NOMO-1 treated with dmso at 0.1 percent for 144 hours (cell line): ENCODE data around the gene CCP110.

Experiments
- DNase-seq: peaks from one replicate; lab custom pipeline; 2025; ENCODE audit not compliant: unreplicated experiment; lab: John Stamatoyannopoulos, UW

Gene CCP110

DNA sequence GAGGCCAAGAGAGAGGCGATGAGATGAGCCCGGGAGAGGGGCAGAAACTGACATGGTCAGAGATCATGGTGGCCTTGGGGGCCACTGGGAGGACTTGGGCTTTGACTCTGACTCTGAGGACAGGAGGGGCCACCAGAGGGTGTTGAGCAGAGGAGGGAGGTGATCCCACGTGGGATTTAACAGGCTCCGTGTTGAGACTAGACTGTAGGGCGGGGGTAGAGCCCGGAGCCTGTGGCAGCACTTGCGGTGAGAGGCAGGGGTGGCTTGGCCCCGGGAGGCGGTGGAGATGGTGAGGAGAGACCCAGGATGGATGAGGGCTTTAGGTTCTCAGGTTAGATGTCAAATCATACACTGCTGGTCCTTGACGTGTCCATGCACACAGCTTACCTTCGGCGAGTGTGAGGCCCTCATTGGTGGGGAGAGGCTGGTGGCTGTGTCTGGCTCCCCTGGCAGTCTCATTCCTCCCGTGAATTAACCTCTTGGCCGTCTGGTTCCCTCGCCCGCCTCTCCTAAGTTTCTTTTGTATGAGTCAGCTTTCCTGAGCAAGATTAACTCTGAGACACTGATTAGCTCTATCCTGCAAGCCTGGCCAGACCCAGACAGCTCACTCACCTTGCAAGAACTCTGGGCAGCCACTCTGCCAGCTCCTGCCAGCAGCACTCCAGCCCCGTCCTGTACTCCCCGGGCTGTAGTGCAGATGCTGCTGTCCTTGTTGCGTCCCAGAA is 71.5 kb downstream of the CCP110 start:
- no peak for DNase-seq

DNA sequence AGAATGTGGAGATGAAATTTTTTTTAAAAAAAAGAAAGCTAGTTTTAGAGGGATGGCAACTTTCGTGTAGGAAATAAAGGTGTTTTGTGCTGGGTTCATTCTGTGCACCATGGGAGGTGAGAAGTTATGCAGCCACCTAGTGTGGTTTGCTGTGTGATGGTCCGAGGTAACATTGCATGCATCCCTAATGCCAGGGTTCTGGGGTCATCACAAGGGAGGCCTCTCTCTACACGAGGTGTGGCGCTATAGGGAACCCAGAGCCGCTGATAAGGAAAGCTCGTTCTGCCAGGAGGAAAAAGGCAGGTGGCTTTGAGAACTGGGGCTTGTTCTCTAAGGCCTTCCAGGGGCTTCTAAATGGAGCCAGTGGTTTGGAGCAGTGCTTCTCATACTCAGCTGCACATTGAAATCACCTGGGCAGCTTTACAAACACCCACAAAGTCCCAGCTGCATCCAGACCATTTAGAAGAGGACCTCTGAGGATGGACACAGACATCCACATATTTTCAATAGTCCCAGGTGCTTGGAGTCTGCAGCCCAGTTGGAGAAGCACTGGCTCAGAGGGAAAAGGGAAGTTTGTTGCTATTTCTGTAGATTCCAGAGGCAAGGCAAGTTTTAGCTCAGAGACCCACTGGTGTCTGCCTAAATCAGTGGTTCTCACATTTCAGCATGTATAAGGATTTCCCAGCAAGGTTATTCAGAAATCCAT is 75.2 kb downstream of the CCP110 start:
- no peak for DNase-seq

DNA sequence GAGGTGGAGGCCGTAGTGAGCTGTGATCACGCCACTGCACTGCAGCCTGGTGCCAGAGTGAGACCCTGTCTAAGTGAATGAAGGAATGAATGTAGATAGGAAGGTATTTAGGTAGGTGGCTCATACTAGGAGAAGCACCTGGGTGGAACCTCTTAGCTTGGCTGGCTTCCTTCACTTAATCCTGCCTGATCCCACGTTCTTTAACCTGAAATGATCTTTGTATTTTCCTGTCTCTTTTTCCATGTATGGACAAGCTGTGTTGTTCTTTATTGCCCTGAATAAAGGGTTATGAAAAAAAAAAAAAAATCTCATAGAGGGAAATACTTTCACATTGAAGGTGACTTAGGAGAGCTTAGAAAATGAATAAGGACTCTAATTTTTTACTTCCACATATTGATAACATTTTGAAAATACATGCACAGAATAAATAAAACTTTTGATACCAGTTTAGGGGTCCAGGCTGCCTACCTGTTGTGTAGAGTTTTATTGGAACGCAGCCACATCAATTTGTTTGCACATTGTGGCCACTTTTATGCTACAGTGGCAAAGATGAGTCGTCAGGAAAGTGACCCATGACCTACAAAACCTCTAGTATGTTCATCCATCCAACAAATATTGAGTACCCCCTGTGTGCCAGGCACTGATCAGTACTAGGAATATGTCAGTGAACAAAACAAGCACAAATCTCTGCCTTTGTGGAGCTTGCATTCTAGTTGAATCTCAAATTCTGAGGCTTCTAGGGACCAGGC is 76.4 kb downstream of the CCP110 start:
- DNase-seq = no peak

DNA sequence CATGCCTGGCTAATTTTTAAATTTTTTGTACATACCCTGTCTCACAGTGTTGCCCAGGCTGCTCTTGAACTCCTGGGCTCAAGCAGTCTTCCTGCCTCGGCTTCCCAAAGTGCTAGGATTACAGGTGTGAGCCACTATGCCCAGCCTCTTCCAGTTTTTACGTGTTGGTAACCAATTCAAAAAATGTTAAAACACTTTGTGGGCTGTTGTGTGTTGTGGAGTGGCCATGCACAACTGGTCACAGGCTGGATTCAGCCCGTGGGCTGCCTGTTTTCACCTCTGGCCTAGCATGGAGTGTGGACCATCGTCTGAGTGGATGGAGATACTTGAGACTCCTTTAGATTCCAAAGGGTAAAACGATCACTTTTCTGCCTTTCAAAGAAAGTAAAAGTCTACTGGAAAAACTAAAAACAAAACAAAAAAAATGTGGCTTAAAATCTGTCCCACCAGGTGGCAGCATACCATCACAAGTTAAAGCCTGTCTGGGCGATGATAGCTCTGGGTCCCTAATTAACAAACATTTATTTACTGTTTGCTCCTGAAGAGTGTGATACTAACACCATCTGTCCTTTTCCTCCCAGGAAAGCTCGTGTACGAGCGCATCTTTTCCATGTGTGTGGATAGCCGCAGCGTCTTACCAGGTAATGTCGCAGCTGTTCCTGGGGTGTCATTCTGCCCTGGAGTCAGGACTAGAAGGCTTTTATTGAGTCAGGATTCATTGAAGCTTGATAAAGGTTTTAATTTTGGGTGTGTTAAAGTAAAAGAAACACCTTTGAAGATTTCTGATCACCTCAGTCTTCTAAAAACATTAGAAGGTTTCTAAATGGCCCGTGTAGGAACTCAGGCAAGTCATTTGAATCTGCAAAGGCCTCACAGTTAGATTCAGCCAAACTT is 77.6 kb downstream of the CCP110 start:
- no peak for DNase-seq
